Measurements from ENCODE around the gene PIEZO2.

PIEZO2 gene

GRCh38 chr18:10770264-10770663 is 379.1 kb downstream of the PIEZO2 start:
- no peak for DNase-seq

DNA sequence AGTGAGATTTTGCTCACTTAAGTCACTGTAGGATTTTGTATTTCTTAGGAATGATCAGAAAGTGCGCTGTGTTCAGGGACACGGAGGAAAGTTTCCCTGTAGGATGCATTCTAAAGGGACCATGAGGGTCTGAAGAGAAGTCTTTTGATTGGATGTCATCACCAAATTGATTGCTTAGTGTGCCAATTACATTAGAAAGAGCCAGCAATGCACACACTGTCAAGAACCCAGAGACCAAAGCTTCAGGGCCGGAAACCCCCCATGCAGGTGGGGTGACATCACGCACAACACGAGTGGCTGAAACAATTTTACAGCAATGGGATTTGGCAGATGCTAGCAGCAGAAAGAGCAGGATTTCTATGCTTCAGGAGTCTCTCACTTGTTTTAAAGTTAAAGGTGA is 381.1 kb downstream of the PIEZO2 start:
- no peak for DNase-seq

- DNase-seq = no peak
Observed at GRCh38 chr18:10767658-10768057, 381.7 kb downstream of the PIEZO2 start.

DNA sequence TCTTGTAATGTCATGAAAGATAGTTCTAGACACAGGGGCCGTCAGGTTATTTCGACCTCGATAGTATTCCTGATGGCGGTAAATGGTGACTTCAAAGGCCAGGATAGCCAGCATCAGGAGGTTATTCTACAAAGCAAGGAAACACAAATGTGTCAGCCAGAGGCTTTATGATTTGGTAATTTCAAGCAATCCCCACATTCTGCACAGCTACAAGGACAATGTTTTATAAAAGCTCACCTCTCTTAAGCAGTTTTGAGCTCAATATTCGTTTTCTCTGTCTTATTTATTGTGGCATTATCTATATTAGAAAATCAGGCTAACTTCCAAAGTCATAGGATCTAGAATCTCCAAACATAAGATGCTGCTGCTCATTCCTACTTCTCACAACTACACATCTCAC is 388.4 kb downstream of the PIEZO2 start:
- no peak for DNase-seq

DNA sequence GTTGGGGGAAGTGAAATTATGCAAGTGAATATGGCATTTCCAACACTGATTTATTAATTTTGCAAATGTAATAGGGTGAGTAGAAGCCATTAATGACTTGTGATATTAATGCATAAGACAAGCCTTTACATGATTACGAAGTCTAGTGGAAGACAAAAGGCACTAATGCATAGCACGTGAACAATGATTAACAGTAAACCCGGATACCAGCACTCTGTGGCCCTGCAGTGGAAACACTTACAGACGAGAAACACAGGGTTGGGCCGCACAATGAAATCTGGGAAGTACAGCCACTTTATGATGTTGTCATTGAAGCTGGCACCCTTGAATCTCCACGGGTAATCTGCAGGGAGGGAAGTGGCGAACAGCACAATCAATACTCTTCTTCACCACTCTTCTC is 390.1 kb downstream of the PIEZO2 start:
- DNase-seq = no peak

DNA sequence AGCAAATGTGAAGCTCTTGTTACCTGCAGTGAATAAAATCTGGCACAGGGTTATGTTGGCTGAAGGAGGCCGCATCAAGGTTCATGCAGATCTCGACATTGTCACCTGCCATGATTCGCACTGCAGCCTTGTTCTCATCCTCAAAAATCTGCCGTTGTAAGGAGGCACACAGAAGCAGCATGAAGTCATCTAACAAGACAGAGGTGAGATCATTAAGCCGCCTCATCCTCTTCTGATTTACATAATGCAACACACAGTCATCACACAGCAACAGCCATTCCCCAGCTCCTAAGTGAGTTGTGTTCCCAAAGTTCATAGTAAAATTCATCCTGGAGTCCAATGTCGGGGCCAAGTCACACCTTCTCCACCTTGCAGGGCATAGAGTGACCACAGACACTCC is 391.4 kb downstream of the PIEZO2 start:
- DNase-seq = no peak

DNA sequence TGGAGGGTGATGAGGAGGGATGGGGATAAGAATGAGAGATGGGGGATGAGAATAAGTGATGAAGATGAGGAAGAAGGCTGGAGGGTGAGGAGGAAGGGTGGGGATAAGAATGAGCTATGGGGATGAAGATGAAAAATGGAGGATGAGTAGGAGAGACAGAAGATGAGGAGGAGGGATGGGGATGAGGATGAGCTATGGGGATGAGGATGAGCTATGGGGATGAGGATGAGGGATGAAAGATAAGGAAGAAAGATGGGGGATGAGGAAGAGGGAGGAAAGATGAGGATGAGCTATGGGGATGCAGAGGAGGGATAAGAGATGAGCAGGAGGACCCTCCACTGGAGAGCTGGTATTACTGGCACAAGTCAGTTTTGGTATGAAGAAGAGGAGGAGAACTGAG is 392.0 kb downstream of the PIEZO2 start:
- no peak for DNase-seq

- no peak for DNase-seq
Observed at GRCh38 chr18:10755855-10756254, 393.5 kb downstream of the PIEZO2 start.

GRCh38 chr18:10754128-10754527 is 395.2 kb downstream of the PIEZO2 start:
- no peak for DNase-seq

- no peak for DNase-seq
Observed at GRCh38 chr18:10752382-10752781, 397.0 kb downstream of the PIEZO2 start.

DNA sequence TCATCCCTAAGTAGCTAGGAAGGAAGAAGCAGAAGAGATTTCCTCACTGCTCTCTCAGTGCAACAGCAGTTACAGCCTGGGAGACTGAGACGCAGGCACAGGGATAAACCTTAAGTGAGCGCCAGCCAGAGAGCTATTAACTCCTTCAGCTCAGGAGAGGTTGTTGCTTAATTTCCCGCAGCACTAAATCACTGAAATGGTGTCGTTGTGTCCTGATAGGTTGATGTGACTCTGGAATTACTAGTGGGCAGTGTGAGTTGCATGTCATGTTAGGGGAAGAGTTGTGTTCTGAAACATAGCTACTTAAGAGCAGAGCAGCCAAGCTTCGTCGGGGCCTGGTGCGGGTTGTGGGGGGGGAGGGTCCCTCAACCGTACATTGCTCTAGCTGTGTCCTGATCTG is 397.7 kb downstream of the PIEZO2 start:
- no peak for DNase-seq

DNA sequence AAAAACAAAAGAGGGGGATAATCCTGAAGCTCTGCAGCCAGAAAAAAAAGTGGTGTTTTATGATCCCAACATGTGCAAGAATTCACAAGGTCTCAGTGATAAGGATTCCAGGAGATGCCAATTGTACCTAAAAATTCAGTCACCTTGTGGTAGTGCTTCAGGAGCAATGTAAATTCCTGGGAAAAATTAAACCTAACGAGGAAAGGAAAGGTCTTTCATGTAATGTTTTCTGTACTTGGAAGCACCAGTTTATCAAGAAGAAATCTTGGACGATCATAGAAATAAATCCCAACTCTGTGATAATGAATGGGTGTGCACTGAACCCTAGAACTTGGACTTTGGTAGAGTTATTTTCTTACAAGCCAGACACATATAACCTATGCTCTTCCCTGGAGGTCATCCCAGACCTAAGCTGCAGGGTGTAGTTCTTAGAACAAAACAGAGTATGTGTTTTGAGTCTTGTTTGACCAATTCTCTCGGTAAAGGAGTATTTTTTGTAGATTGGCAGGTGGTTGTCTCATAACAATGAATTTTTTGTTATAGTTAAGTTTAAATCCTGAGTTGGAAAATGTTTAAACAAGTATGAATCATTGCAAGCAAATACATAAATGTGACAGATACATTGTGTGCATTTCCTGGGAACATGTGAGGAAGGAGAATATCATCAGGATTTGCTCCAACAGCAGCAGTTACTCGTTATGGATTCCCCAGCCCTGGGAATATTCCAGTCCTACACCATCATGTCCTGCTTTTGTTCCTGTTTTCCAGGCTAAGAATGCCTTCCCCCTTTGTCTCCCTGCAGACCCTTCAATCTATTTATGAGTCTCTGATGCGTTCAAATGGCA is 399.0 kb downstream of the PIEZO2 start:
- DNase-seq = no peak

GRCh38 chr18:10748641-10749040 is 400.7 kb downstream of the PIEZO2 start:
- DNase-seq = no peak

DNA sequence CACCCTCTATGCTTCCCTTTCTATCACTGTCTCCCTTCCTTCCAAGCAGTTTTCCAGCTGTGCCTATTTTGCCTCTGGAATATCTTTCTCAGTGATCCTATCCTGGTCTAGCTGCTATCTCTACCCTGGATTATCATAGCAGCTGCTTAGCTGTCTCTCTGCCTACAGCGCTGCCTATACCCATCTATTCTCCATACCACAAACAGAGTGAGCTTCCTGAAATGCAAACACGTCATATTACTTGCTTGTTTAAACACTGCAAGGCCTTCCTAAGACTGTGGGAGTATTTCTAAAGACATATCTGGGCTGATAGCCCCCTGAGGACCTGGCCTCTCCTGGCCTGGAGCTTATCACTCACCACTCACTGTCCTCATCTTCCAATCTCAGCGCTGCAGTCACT is 403.4 kb downstream of the PIEZO2 start:
- DNase-seq = no peak

GRCh38 chr18:10745219-10745618 is 404.1 kb downstream of the PIEZO2 start:
- DNase-seq = no peak

DNA sequence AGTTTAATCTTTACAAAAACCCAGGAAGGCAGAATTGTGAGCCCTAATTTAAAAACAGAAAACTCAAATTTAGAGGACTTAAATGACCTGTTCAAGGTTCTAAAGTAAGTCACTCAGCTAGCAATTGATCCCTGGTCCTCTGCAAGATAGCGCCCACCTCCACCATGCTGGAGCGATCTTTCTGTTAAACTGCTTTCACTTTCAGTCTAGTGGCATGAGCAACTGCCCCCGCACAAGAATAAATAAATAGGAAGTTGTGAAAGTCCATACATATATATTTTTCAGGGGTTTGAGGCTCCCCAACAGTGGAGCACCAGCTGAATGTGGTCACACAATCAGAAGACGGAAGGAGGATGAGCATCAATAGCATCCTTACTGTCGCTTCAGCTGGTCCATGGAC is 405.6 kb downstream of the PIEZO2 start:
- no peak for DNase-seq

GRCh38 chr18:10739152-10739551 is 410.2 kb downstream of the PIEZO2 start:
- no peak for DNase-seq

- DNase-seq = no peak
Observed at GRCh38 chr18:10736984-10737383, 412.4 kb downstream of the PIEZO2 start.

GRCh38 chr18:10732990-10733389 is 416.4 kb downstream of the PIEZO2 start:
- no peak for DNase-seq

DNA sequence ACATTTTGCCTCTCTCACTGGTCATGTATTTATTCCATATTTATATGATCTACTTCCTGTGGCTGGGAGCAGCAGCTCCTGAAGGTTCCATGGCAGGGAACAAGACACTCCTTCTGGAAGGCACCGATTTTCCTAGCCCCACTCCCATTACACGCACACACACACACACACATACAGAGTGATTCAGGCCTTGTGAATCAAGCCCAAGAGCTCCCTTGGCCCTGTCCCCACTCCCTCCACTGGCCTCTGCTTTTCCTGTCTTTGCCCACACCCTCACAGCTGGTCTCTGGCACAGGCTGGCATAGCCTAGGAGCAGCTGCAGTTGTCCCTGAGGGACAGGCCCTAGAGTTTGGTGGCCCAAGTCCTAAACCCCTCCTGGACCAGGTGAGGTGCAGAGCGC is 421.9 kb downstream of the PIEZO2 start:
- DNase-seq = no peak

- no peak for DNase-seq
Observed at GRCh38 chr18:10726198-10727068, 422.9 kb downstream of the PIEZO2 start.

DNA sequence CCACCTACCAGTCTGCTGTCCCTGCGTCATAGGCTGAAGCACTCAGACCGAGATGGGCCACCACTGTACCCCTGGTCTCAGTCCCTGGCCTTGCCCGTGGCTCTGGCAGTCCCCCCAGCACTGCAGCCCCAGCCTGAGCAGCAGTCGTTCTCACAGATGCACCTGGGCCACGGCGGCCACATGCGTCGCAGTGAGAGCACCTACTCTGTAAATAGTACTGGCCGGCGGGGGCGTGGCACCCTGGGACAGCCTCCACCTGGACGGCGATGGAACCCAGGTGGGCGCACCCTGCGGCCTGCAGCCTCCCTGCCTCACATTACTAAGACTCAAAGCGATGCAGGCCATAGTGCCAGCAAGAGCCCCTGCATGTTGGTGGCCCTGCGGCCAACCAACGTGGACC is 424.7 kb downstream of the PIEZO2 start:
- no peak for DNase-seq

GRCh38 chr18:10723496-10723895 is 425.9 kb downstream of the PIEZO2 start:
- no peak for DNase-seq

DNA sequence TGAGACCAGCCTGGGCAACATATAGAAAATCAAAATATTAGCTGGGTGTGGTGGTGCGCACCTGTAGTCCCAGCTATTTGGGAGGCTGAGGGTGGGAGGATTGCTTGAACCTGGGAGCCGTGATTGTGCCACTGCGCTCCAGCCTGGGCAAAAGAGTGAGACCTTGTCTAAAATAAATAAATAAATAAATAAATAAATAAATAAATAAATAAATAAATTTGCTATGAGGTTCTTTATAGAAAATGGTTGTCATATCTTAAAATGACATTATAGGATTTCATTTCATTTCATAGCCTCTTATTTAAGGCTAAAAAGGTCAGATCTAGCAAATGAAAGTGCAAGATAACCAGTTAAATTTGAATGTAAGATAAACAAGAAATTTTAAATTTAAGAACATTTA is 430.6 kb downstream of the PIEZO2 start:
- DNase-seq = no peak
